Lower leg skin (tissue), 4 donors: ENCODE measurements around the gene CLHC1. TPM values are rescaled to one million over a fixed set of nuclear protein-coding genes. Genes with fewer than 3 reads are reported as not detected.
"Not testable (repeated sequence)": the region's sequence is repeated elsewhere in the genome, so short reads cannot be mapped to it uniquely, and the experiment has no call there.

Experiments
- DNase-seq, 2 donors: peaks; one replicate each; pipeline ENCODE4 v3.0.0-alpha.2; 2019; ENCODE audit warnings: low spot score in 2 of 2
- H3K4me3 ChIP-seq: fragments of 200-600 bp; sonication (generic); 2 replicates; pipeline ENCODE4 v1.5.1; 2017; ENCODE audit warnings: mild to moderate bottlenecking, low read depth; ENCODE audit not compliant: poor library complexity, severe bottlenecking
- CTCF ChIP-seq, 3 donors: fragments of 450-650 bp; IDR thresholded peaks; one replicate each; pipeline ENCODE4 v1.5.1; 2016; ENCODE audit warnings: antibody characterized with exemption in 3 of 3, mild to moderate bottlenecking in 3 of 3, moderate library complexity in 2 of 3
- POLR2A ChIP-seq, 2 donors: fragments of 450-650 bp; IDR thresholded peaks; one replicate each; pipeline ENCODE4 v1.6.1; 2016 to 2017; ENCODE audit warnings: antibody characterized with exemption in 2 of 2, mild to moderate bottlenecking in 1 of 2, moderate library complexity in 1 of 2
- WGBS, 2 donors: methylation state at CpG; one replicate each; pipeline ENCODE4 v1.1.5; 2018; 5-methylcytosine and 5-hydroxymethylcytosine counted together
- intact Hi-C: fragments of 100-400 bp; cut with DNase I; formaldehyde crosslinking; loops from one replicate; pipeline ENCODE4 v1.15.0; 2023; ENCODE audit warnings: low total_unique reads
- total RNA-seq, 4 donors: library from RNA; depleted of rRNA; stranded (reverse); fragments of >200 nt; gene quantifications; one replicate each; pipeline ENCODE4 v1.1.0, GENCODE V29; 2016

CLHC1 gene
- total RNA-seq, 4 donors from 2014 or later, result 5.3 to 13.1 (median 7.9) TPM

DNA sequence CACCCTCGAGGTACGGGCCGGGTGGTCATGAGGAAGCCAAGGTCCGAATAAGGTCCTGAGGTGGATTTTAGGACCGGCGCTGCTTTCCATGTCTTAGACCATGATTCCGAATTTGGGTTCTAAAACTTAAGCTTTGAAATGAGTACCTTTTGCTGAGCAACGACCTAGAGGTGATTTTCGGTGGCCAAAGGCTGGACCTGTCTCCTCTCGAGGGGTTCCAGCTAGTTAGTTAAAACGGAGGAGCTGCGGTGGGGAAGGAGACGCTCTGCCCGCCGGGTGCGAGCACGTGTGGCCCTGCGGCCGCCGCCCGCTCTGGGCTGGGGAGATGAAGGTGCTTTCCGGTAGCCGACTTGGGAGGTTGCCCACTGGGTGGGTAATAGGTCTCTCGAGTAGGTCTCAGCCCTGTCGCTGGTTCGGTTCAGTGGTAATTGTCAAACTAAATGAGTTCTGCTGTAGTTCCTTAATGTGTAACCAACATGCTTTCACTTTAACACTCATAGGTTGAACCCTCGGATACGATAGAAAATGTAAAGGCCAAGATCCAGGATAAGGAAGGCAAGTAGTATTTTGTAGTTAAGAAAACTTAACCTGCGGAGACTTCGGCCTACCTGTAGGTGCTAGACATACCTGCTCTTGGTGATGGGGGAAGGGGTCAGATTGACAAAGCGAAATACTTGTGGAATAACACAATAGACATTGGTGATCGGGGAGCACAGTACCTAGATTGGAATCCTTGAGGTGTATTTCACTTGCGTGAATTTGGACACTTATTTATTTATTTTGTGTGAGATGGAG, 967 bp upstream of the CLHC1 start:
- peak in 1 of 2 donors; percentile 40 for DNase-seq
- TF ChIP-seq CTCF (IDR thresholded peaks at IDR 0.05), result no peak
- no peak for TF ChIP-seq POLR2A (IDR thresholded peaks at IDR 0.05)
- intact Hi-C loops, result no loop called here
- peak overlapping the region; percentile 99 for H3K4me3 ChIP-seq
- 4 to 6% methylated on average over 33 of the region's 33 CpGs for WGBS, 2 donors

GRCh38 chr2:55231546-55232083, 478 bp downstream of the CLHC1 start:
- WGBS, 2 donors, result 6 to 7% methylated on average over 13 of the region's 13 CpGs
- no peak for TF ChIP-seq CTCF (IDR thresholded peaks at IDR 0.05)
- TF ChIP-seq POLR2A (IDR thresholded peaks at IDR 0.05), result no peak
- intact Hi-C loops, result no loop called here
- DNase-seq, result no peak
- H3K4me3 ChIP-seq, result peak overlapping the region; percentile 99

- DNase-seq, result no peak
- no peak overlapping the region for H3K4me3 ChIP-seq
- intact Hi-C loops, result no loop called here
- TF ChIP-seq CTCF (IDR thresholded peaks at IDR 0.05), result no peak
- no peak for TF ChIP-seq POLR2A (IDR thresholded peaks at IDR 0.05)
- 99% methylated on average over 3 of the region's 3 CpGs for WGBS, 2 donors
These were observed 1.5 kb downstream of the CLHC1 start for GRCh38 chr2:55230551-55230950.

DNA sequence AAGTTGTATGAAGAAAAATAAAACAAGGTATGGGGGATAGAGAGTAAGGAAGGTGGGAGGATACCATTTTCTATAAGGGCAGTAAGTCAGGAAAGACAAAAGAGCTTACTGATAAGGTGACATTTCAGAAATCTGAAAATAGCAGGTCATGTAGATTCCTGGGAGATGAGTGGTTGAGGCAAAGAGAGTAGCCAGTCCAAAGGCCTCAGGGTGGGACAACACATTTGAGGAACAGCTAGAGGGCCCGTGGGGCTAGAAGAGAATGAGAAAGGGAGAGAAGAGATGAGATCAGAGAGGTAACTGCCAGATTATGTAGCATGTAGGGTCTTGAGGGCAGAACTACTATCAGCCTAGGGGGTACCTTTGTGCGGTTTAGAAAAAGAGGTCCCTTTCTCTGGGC, 2.9 kb downstream of the CLHC1 start:
- TF ChIP-seq CTCF (IDR thresholded peaks at IDR 0.05), result no peak
- no peak for TF ChIP-seq POLR2A (IDR thresholded peaks at IDR 0.05)
- WGBS, 2 donors, result 85 to 94% methylated on average over 2 of the region's 2 CpGs
- no peak overlapping the region for H3K4me3 ChIP-seq
- no peak for DNase-seq
- intact Hi-C loops, result no loop called here

GRCh38 chr2:55228226-55228563, 3.9 kb downstream of the CLHC1 start:
- no peak overlapping the region for H3K4me3 ChIP-seq
- intact Hi-C loops, result no loop called here
- TF ChIP-seq POLR2A (IDR thresholded peaks at IDR 0.05) (no peak), CTCF (IDR thresholded peaks at IDR 0.05) (no peak)
- no peak for DNase-seq

DNA sequence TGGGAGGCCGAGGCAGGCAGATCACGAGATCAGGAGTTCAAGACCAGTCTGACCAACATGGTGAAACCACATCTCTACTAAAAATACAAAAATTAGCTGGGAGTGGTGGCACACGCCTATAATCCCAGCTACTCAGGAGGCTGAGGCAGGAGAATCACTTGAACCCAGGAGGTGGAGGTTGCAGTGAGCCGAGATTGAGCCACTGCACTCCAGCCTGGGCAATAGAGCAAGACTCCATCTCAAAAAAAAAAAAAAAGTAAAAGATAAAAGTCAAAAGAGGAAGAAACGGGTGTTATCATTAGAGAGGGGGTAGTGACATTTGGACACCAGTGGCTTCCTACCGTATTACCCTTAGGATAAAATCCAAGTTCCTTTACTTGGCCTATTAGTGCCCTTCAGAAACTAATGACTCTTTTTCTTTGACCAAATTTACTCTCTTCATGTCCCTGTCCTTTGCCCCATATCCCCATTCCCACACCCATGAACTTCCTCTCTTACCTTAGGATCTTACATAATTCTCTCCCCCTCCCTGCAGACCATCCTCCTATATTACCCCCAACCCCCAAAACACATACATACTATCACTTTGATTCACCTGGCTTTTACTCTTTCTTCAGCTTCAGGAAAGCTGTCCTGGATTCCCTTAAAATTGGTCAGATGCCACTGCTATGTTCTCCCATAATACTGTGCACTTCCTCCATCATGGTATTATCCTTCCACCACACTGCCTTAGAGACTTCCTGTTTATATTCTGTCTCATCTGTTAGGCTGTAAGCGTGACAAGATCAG, 4.5 kb downstream of the CLHC1 start:
- H3K4me3 ChIP-seq, intact Hi-C loops: not testable (repeated sequence)

More for the DNA sequence above, 4.5 kb downstream of the CLHC1 start:
- DNase-seq, result not testable (repeated sequence)
- WGBS, 2 donors, result 70 to 75% methylated on average over 7 of the region's 7 CpGs
